ENCODE measurements around the gene NUP133.

DNA sequence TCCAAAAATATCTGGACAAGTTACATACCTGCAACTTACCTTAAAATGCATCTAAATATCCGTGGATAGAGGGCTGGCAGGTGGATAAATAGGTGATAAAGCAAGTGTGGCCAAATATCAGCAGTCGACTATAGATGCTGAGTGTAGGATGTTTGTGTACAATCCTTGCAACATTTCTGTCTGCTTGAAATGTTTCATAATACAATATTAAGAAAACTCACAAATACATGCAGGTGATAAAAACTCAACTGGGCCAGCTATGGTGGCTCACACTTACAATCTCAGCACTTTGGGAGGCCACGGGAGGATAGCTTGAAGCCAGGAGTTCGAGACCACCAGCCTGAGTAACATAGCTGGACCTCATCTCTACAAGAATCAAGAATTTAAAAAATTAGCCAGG is 115.2 kb downstream of the NUP133 start:
- TF ChIP-seq RAD21 (IDR thresholded peaks at IDR 0.05; ENCODE audit: insufficient read depth, low read depth, low read length) (no peak), ATF7 (IDR thresholded peaks at IDR 0.05; ENCODE audit: low read depth) (no peak), BACH1 (IDR thresholded peaks at IDR 0.05; ENCODE audit: borderline replicate concordance) (no peak), EZH2 (IDR thresholded peaks at IDR 0.05; ENCODE audit: borderline replicate concordance, control insufficient read depth, low read depth, low read length) (no peak), SRF (IDR thresholded peaks at IDR 0.05; ENCODE audit: low read depth in 2 of 2, low read length in 2 of 2) (no peak), YY1 (IDR thresholded peaks at IDR 0.05; ENCODE audit: low read depth, low read length) (no peak), MTA3 (IDR thresholded peaks at IDR 0.05; ENCODE audit: borderline replicate concordance, low read length) (no peak), STAT1 (conservative IDR thresholded peaks at IDR 0.05) (no peak), SPI1 (IDR thresholded peaks at IDR 0.05; ENCODE audit: borderline replicate concordance, insufficient read depth, low read depth, low read length) (no peak), JUND (IDR thresholded peaks at IDR 0.05; ENCODE audit: low read depth, low read length) (no peak), KLF5 (IDR thresholded peaks at IDR 0.05; ENCODE audit: partially characterized antibody) (no peak), HDGF (IDR thresholded peaks at IDR 0.05) (no peak)
- TF ChIP-seq, protein P1, sequence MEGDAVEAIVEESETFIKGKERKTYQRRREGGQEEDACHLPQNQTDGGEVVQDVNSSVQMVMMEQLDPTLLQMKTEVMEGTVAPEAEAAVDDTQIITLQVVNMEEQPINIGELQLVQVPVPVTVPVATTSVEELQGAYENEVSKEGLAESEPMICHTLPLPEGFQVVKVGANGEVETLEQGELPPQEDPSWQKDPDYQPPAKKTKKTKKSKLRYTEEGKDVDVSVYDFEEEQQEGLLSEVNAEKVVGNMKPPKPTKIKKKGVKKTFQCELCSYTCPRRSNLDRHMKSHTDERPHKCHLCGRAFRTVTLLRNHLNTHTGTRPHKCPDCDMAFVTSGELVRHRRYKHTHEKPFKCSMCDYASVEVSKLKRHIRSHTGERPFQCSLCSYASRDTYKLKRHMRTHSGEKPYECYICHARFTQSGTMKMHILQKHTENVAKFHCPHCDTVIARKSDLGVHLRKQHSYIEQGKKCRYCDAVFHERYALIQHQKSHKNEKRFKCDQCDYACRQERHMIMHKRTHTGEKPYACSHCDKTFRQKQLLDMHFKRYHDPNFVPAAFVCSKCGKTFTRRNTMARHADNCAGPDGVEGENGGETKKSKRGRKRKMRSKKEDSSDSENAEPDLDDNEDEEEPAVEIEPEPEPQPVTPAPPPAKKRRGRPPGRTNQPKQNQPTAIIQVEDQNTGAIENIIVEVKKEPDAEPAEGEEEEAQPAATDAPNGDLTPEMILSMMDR (IDR thresholded peaks at IDR 0.05 in 2 of 3, conservative IDR thresholded peaks at IDR 0.05 in 1 of 3; ENCODE audit: control insufficient read depth in 2 of 3, extremely low read depth in 1 of 3, insufficient read depth in 1 of 3, low read depth in 3 of 3, low read length in 3 of 3): no peak
- TF ChIP-seq, protein P2, sequence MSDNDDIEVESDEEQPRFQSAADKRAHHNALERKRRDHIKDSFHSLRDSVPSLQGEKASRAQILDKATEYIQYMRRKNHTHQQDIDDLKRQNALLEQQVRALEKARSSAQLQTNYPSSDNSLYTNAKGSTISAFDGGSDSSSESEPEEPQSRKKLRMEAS (IDR thresholded peaks at IDR 0.05; ENCODE audit: low read depth, low read length): no peak
